Left cardiac atrium (tissue), 4 donors: Measurements from ENCODE around the gene GIPC1. TPM values are rescaled to one million over a fixed set of nuclear protein-coding genes. Genes with fewer than 3 reads are reported as not detected.
A peak's percentile ranks its signal among the peaks of the same experiment; 100 is the strongest.
"Not testable (repeated sequence)": the region's sequence is repeated elsewhere in the genome, so short reads cannot be mapped to it uniquely, and the experiment has no call there.

Source experiments
- ATAC-seq, 2 donors: fragments of 200-7000 bp; cut with Tn5 transposase; one replicate each; pipeline ENCODE4 v1.9.1; 2020; ENCODE audit warnings: mild to moderate bottlenecking in 2 of 2, moderate library complexity in 2 of 2
- DNase-seq: peaks from one replicate; pipeline ENCODE4 v3.0.0-alpha.2; 2020
- intact Hi-C, 2 donors: fragments of 100-400 bp; cut with DNase I; formaldehyde crosslinking; loops; one replicate each; pipeline versions ENCODE4 v1.14.1 to v1.15.1; 2022 to 2023
- long read RNA-seq: library from polyadenylated mRNA; unstranded; transcript quantifications from one replicate; pipeline ENCODE4 v2.0.0, GENCODE V29; 2021
- total RNA-seq, 2 donors: library from RNA; stranded (reverse); fragmentation: NEBNext Ultra II Directional; extraction: Animal tissue kit (Norgen Biotek cat#: 25700); gene quantifications; one replicate each; pipeline ENCODE4 v1.2.1, GENCODE V29; 2021
- donor health status: DM: no; HTN: yes; CAD: no.
- donor health status: DM: no; HTN: yes; CAD: no; lungs with severe emphysema.
- donor health status: DM: yes; HTN: yes; CAD: no.
- donor health status: Dilated cardiomyopathy.

GIPC1 gene
- 10 to 100 TPM; 49.7 to 49.8 TPM for total RNA-seq
- long read RNA-seq, partial matches to known transcripts = 3 of 5 reads
- long read RNA-seq, other reads (novel, unspliced or antisense) = 1 of 5 reads

DNA sequence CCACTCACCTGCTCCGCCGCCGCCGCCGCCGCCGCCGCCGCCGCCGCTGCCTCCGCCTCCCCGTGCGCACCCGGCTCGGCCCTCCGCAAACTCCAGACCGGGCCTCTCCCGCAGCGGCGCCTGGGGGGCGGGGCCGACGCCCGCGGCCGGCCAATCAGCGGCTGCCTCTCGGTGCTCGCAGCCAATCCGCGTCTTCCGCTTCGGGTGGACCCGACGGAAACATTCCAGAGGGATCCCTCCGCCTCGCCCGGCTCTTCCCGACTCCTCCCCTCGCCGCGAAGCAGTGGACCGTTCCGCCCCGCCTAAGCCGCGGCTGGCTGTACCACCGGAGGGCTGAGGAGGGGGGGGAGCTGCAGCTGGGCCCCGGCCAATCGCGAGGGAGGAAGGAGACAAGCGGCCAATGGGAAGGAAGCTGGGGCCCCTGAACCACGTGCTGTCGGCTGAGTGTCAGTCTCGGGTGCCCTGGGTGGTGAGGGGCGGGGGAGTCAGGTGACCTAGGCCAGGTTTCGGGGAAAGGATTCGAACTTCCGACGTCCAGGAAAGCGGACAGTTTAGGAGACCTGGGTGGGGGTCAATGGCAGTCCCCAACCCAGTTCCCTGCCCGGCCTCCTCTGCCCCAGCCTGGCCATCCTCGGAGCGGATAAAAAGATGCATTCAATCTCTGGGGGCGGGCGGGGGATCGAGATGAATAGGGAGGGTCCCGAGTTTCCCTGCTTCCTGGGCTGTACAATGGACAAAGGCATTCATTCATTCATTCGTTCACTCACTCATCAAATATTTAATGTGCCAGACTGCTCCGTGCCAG is at the start of gene GIPC1:
GIPC1 (minus strand) TSS at position 99 of the 805 bp plus-strand sequence. CDS start 13,151 bp downstream, outside the sequence.
- DNase-seq (peak; percentile 97), ATAC-seq (peak; percentile 96)
- intact Hi-C loops = no loop called here

DNA sequence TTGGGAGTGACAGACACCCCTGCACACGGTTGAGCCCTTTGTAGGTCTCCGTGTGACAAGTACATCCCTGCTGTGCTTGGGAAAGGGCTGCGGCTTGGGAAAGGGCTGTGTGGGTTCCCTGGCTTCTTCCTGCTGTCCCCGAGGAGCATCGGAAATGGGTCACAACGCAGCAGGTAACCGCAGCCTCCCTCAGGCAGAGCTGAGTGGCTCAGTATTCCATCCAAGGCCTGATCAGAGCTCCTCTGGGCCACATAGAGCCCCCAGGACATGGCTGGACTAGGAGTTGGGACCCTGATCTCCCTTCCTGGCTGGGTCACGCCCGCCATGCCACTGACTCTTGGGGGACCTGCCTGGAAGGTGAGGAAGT is 49.8 kb upstream of the GIPC1 start:
- ATAC-seq = no peak
- DNase-seq = no peak
- intact Hi-C loops = no loop called here

DNA sequence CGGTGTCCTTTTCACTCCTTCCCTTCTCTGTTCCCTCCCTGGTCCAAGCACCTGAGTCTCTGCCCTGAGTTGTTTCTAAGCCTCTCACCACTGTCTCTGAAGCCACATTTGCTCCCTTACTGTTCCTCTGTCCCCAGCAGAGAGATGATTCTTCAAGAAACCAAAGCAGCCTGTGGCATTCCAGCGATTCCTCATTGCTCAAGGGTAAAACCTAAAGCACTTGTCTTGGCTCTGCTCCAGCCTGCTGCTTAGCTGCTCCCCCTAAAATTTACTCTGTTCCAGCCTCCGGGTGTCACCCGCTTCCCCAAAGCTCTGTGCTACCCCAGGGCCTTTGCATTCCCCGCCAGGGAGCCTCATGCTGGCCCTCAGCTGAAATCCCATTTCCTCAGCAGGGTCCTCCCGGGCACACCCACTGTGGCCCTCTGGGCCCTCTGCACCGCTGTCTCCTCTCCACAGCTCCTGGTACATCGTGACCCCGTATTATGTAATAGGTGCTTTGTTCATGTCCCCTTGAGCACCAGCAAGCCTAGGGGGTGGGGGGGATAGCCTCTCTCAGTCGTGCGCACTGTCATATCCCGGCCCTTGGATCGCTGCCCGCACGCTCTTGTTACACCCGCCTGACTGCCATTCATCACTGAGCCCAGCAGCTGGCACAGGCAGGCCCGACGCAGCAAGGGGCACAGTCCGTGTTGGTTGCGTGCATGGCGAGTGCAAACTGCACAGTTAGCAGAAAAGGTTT is 49.2 kb upstream of the GIPC1 start:
- ATAC-seq (peak; percentile 23 to 50), DNase-seq (no peak)
- intact Hi-C loops = no loop called here

DNA sequence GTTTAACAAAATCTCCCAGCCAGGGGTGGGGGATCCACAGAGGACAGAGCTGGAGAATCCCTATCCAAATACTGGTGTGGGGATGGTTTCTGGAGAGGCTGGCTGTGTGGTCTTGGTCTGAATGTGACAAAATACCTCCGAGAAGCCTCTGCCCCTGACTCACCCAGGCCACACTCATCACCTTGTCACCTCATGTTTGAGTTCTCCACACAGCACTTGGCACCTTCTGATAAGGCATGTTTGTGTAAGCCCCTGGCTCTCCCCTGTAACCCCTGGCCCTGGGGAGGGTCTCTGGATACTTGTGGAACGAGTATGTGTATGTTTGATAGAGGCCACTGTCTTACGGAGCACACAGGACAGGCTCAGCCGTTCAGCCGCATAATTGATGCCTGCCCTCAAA is 48.1 kb upstream of the GIPC1 start:
- ATAC-seq = no peak

GRCh38 chr19:14542711-14543328 is 46.9 kb upstream of the GIPC1 start:
- ATAC-seq (peak; percentile 44 to 46), DNase-seq (no peak)
- intact Hi-C loops = no loop called here

More for the DNA sequence above, 48.1 kb upstream of the GIPC1 start:
- no peak for DNase-seq
- intact Hi-C loops = no loop called here

DNA sequence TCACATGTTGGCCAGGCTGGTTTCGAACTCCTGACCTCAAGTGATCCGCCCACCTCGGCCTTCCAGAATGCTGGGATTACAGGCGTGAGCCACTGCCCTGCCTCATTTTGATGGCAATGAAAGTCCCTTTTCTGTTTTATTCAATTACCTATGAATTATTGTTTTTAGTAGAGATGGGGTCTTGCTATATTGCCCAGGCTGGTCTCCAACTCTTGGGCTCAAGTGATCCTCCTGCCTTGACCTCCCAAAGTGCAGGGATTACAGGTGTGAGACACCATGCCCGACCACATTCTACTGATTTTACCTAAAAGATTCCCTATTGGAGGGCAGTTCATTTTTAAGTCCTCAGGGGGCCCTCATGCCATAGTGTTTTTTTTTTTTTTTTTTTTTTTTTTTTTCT is 46.1 kb upstream of the GIPC1 start:
- intact Hi-C loops, DNase-seq, ATAC-seq: not testable (repeated sequence)

DNA sequence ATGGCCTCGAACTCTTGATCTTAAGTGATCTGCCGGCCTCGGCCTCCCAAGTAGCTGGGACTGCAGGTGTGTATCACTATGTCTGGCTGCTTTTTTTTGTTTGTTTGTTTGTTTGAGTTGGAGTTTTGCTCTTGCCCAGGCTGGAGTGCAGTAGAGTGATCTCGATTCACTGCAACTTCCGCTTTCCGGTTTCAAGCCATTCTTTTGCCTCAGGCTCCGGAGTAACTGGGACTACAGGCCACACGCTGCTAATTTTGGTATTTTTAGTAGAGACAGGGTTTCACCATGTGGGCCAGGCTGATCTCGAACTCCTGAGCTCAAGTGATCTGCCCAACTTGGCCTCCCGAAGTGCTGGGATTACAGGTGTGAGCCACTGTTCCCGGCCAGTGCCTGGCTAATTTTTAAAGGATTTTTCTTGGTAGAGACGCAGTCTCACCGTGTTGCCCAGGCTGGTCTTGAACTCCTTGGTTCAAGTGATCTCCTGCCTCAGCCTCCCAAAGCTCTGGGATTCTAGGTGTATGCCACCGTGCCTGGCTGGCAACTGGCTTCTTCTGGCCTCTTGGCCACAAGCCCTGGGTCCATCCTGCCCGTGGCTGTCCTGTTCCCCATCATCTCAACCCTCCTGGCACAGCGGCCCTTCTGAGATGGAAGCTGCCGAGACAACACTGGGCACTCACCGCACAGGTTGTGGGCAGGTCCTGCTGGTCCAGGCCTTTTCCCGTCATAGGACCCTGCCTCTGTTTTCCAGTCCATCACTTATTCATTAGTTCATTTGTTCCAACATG is 45.0 kb upstream of the GIPC1 start:
- ATAC-seq (no peak), DNase-seq (no peak)
- intact Hi-C loops = no loop called here

GRCh38 chr19:14536926-14537692 is 41.2 kb upstream of the GIPC1 start:
- peak; percentile 89 for DNase-seq
- ATAC-seq = peak; percentile 71 to 93
- intact Hi-C loops = no loop called here

GRCh38 chr19:14533450-14533849 is 37.5 kb upstream of the GIPC1 start:
- ATAC-seq (no peak), DNase-seq (no peak)
- intact Hi-C loops = no loop called here

GRCh38 chr19:14530506-14530905 is 34.6 kb upstream of the GIPC1 start:
- DNase-seq (no peak), ATAC-seq (no peak)
- intact Hi-C loops = no loop called here

DNA sequence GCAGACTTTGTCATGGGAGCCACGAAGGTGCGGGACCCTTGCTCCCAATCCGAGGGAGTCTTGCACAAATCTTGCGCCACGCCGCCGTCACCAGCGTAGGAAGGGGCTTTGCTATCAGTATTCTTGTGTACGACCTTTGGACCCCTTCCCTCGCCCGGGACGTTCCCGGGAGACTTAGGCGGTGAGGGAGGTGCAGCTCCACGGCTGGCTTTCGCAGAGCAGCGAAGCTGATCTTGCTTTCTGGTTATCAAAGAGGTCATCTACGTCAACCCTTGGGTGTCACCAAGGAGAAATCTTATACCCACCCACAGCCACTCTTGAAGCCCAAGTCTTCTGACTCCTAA is 34.0 kb upstream of the GIPC1 start:
- ATAC-seq (peak; percentile 3 to 6), DNase-seq (no peak)
- intact Hi-C loops = no loop called here

- ATAC-seq (peak; percentile 98 to 99), DNase-seq (peak; percentile 100)
- intact Hi-C loops = no loop called here
Observed at GRCh38 chr19:14529254-14530004, 33.5 kb upstream of the GIPC1 start, which contains the start of gene TECR. TECR (plus strand) TSS chr19:14529594; CDS start chr19:14529697, 103 bp downstream.

DNA sequence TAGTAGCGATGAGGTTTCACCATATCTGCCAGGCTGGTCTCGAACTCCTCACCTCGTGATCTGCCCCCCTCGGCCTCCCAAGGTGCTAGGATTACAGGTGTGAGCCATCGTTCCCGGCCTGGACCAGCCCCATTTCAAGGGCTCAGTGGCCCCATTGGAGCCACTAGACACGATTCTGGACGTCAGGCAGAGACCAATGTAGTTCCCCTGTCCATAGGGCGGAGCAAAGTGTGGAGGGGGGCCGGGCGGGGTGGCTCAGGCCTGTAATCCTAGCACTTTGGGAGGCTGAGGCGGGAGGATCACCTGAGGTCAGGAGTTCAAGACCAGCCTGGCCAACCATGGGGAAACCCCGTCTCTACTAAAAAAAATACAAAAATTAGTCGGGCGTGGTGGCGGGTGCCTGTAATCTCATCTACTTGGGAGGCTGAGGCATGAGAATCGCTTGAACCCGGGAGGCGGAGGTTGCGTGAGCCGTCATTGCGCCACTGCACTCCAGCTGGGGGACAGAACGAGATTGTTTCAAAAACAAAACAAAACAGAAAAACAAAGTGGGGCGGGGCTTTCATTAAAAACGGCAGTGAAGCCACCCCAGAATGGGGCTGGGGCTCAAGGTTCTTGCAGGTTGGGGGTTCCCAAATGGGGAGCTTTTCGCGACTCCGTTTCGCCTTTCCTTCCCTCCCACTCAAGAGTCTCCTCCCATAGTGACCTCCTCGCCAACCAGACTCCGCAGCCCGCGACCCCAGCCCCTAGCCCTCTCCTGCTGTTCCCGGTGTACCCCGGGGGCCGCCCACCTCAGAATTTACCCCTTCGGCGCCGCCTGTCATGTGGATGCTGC is 32.7 kb upstream of the GIPC1 start:
- no peak for ATAC-seq
- no peak for DNase-seq
- intact Hi-C loops = no loop called here

GRCh38 chr19:14526423-14526822 is 30.5 kb upstream of the GIPC1 start:
- no peak for DNase-seq
- intact Hi-C loops = no loop called here
- no peak for ATAC-seq

- DNase-seq (no peak), ATAC-seq (no peak)
- intact Hi-C loops = no loop called here
Observed at GRCh38 chr19:14525729-14526128, 29.8 kb upstream of the GIPC1 start.

DNA sequence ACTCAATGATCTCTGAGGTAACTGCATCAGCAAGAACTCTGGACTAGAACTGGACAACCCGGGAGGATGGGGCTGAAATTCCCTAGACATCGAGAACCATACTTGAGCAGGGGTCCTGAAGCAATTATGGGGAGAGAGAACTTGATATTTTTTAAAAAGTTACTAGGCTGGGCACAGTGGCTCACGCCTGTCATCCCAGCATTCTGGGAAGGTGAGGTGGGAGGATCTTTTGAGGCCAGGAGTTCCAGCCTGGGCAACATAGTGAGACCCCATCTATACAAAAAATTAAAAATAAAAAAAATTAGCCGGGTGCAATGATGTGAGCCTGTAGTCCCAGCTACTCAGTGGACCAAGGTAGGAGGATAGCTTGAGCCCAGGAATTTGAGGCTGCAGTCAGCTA is 24.6 kb upstream of the GIPC1 start:
- intact Hi-C loops = no loop called here
- ATAC-seq (no peak), DNase-seq (no peak)

DNA sequence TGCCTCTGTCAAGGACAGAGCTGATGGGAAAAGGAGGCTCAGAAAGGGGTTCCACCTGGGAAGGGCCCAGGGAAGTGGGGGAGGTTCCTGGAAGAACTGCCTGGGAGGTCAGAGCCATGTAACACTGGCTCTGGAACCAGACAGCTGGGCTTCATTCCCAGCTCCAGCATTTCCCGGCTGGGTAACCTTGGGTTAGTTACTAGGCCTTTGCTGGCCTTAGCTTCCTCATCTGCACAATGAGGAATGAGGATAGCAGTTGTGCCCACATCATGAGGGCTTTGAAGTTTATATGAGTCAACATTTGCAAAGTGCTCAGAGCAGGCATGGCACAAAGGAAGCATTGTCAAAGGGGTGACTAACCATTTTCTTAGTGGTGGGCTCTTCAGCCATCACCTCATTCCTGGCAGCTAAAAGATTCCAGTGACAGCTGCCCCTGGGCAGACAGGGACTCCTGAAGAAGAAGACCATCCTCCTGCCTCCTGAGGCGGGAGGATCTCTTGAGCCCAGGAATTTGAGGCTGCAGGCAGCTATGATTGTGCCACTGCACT is 24.0 kb upstream of the GIPC1 start:
- intact Hi-C loops = no loop called here
- DNase-seq (no peak), ATAC-seq (no peak)
